K562 (cell line): ENCODE measurements around the gene FBXL4. TPM values are rescaled to one million over a fixed set of nuclear protein-coding genes. Genes with fewer than 3 reads are reported as not detected.

Experiments used
- ATAC-seq: fragments of 200-7000 bp; cut with Tn5 transposase; 3 replicates; pipeline ENCODE4 v1.9.1; 2020; ENCODE audit warnings: moderate library complexity
- BruUV-seq: library from RNA; stranded (reverse); fragments of 400-500 nt; replicated peaks from 2 replicates; lab custom pipeline; 2021; lab: Mats Ljungman, UMichigan
- CTCF ChIA-PET: fragments of 300-600 bp; formaldehyde crosslinking; extraction: SDS; loops from one replicate; lab custom pipeline; 2021; ENCODE audit warnings: low intra/inter-chr PET ratio; lab: Yijun Ruan, JAX
- POLR2A ChIA-PET: fragments of 300-600, 350-650 bp; sonication (Branson Sonifier 250); formaldehyde crosslinking; extraction: SDS; loops from one replicate; lab custom pipeline; 2021; ENCODE audit warnings: antibody characterized with exemption, inconsistent platforms; lab: Yijun Ruan, JAX
- DNase-seq, 4 experiments: peaks; one replicate each; pipeline versions ENCODE4 v3.0.0 to v3.0.0-alpha.2; 2011 to 2018; ENCODE audit warnings: low spot score in 3 of 4, mixed read lengths in 3 of 4; ENCODE audit errors: extremely low read depth in 1 of 4
- FAIRE-seq: peaks from 2 replicates; lab custom pipeline; 2011; peaks lifted over from hg19 to GRCh38; lab: Jason Lieb, UNC
- H2AFZ ChIP-seq: 2 replicates; pipeline ENCODE4 v1.6.0; 2011; ENCODE audit warnings: low read depth, low read length, control low read depth, inconsistent platforms
- H3K27ac ChIP-seq: fragments of 200-600 bp; 3 replicates; pipeline ENCODE4 v1.8.0; 2011; ENCODE audit warnings: low read depth, mild to moderate bottlenecking, control low read depth, inconsistent platforms, low read length, moderate library complexity, mixed read lengths; ENCODE audit errors: extremely low read depth
- H3K27me3 ChIP-seq, 2 experiments: fragments of 300-600 bp in 1 of 2; 2 replicates in 1 of 2; 3 replicates in 1 of 2; pipeline versions ENCODE4 v1.6.0 to v1.8.0; 2011; ENCODE audit warnings: inconsistent platforms in 2 of 2, low read length in 2 of 2, mild to moderate bottlenecking in 1 of 2, mixed read lengths in 1 of 2, moderate library complexity in 1 of 2; ENCODE audit not compliant: control insufficient read depth in 2 of 2, insufficient read depth in 2 of 2
- H3K36me3 ChIP-seq: fragments of 300-600 bp; 3 replicates; pipeline ENCODE4 v1.8.0; 2011; ENCODE audit warnings: mild to moderate bottlenecking, low read length, inconsistent platforms; ENCODE audit not compliant: control insufficient read depth, insufficient read depth
- H3K4me1 ChIP-seq, 2 experiments: fragments of 200-600 bp in 1 of 2; replicated peaks in 1 of 2; 2 replicates in 1 of 2; 3 replicates in 1 of 2; pipeline versions ENCODE4 v1.5.1 to v1.8.0; 2011; ENCODE audit warnings: inconsistent platforms in 2 of 2, low read length in 2 of 2, mild to moderate bottlenecking in 1 of 2, mixed read lengths in 1 of 2, moderate library complexity in 1 of 2; ENCODE audit not compliant: control insufficient read depth in 2 of 2, insufficient read depth in 2 of 2
- H3K4me2 ChIP-seq: 2 replicates; pipeline ENCODE4 v1.6.1; 2011; ENCODE audit warnings: low read length, control low read depth, inconsistent platforms, mixed read lengths; ENCODE audit not compliant: insufficient read depth
- H3K4me3 ChIP-seq: fragments of 200-600 bp; sonication (generic), shearing (Covaris generic); 2 replicates; pipeline ENCODE4 v1.5.1; 2016; ENCODE audit warnings: control low read depth, inconsistent platforms
- H3K79me2 ChIP-seq: fragments of 200-600 bp; 3 replicates; pipeline ENCODE4 v1.8.0; 2011; ENCODE audit warnings: low read length, inconsistent platforms; ENCODE audit not compliant: control insufficient read depth, insufficient read depth
- H3K9ac ChIP-seq, 2 experiments: 2 replicates each; pipeline versions ENCODE4 v1.6.0 to v1.6.1; 2011; ENCODE audit warnings: low read depth in 2 of 2, low read length in 2 of 2, control low read depth in 1 of 2, inconsistent platforms in 1 of 2, mild to moderate bottlenecking in 1 of 2, mixed read lengths in 1 of 2; ENCODE audit not compliant: insufficient read depth in 1 of 2
- H3K9me1 ChIP-seq: one replicate; pipeline ENCODE4 v1.6.0; 2011; ENCODE audit warnings: inconsistent platforms, mild to moderate bottlenecking, low read length, moderate library complexity; ENCODE audit not compliant: control insufficient read depth, insufficient read depth
- H3K9me3 ChIP-seq: replicated peaks from 2 replicates; pipeline ENCODE4 v1.5.1; 2011; ENCODE audit warnings: low read depth, low read length, inconsistent platforms; ENCODE audit not compliant: control insufficient read depth, insufficient read depth
- H4K20me1 ChIP-seq: replicated peaks from 2 replicates; pipeline ENCODE4 v1.6.1; 2011; ENCODE audit warnings: low read length, inconsistent platforms, mixed read lengths; ENCODE audit not compliant: control insufficient read depth, insufficient read depth
- ARID3A ChIP-seq: IDR thresholded peaks from 2 replicates; pipeline ENCODE4 v1.6.1; 2012; ENCODE audit warnings: low read depth, low read length, improper control_type of control experiment, borderline replicate concordance
- ARNT ChIP-seq, 2 experiments: fragments of 450-650 bp; IDR thresholded peaks; 2 replicates each; pipeline ENCODE4 v1.6.1; 2016; ENCODE audit warnings: mild to moderate bottlenecking in 1 of 2
- BRF2 ChIP-seq: IDR thresholded peaks from 3 replicates; pipeline ENCODE4 v1.6.1; 2011; ENCODE audit warnings: borderline replicate concordance, mild to moderate bottlenecking; ENCODE audit not compliant: insufficient read length, insufficient read depth
- CBX3 ChIP-seq, 2 experiments: IDR thresholded peaks; 1 replicate in 1 of 2; 2 replicates in 1 of 2; pipeline ENCODE4 v1.6.1; 2012; ENCODE audit warnings: inconsistent platforms in 2 of 2, low read length in 2 of 2, borderline replicate concordance in 1 of 2, control low read depth in 1 of 2
- EP300 ChIP-seq: IDR thresholded peaks from 2 replicates; pipeline ENCODE4 v1.6.1; 2012; ENCODE audit warnings: low read length, improper control_type of control experiment
- FOSL1 ChIP-seq: fragments of 200-800 bp; sonication (Bioruptor generic); conservative IDR thresholded peaks from 2 replicates; pipeline ENCODE4 v1.6.1; 2016; ENCODE audit warnings: missing genetic modification characterization, missing compliant biosample characterization
- HDAC8 ChIP-seq: fragments of 450-650 bp; IDR thresholded peaks from 2 replicates; pipeline ENCODE4 v1.6.1; 2016; ENCODE audit warnings: mild to moderate bottlenecking, missing genetic modification characterization, moderate library complexity, missing compliant biosample characterization
- IRF2 ChIP-seq: sonication (generic); formaldehyde crosslinking; IDR thresholded peaks from 2 replicates; pipeline ENCODE4 v1.8.1; 2022; ENCODE audit warnings: mild to moderate bottlenecking, missing genetic modification reagents
- MED1 ChIP-seq: sonication (generic); formaldehyde crosslinking; IDR thresholded peaks from 2 replicates; pipeline ENCODE4 v1.8.1; 2023; ENCODE audit warnings: missing genetic modification reagents, borderline replicate concordance
- RBM25 ChIP-seq: fragments of 200-400 bp; formaldehyde crosslinking; IDR thresholded peaks from 2 replicates; pipeline ENCODE4 v1.6.1; 2018; ENCODE audit warnings: low read length, low read depth, moderate library complexity; ENCODE audit not compliant: severe bottlenecking
- TRIM28 ChIP-seq: fragments of 450-650 bp; IDR thresholded peaks from 2 replicates; pipeline ENCODE4 v1.6.1; 2017
- ZC3H11A ChIP-seq: IDR thresholded peaks from 2 replicates; pipeline ENCODE4 v1.6.1; 2012; ENCODE audit warnings: low read depth, low read length, improper control_type of control experiment
- WGBS: fragments of 100-300 bp; shearing (Covaris generic); methylation state at CpG from one replicate; pipeline ENCODE4 v1.1.6; 2016; ENCODE audit warnings: low coverage, mixed read lengths; ENCODE audit not compliant: insufficient coverage; ENCODE audit errors: missing lambda C conversion rate; 5-methylcytosine and 5-hydroxymethylcytosine counted together
- in situ Hi-C: fragments of 300-500 bp; cut with MboI; formaldehyde crosslinking; loops from 4 replicates; pipeline ENCODE4 v1.15.0; 2018; ENCODE audit warnings: inconsistent platforms, mixed read lengths
- intact Hi-C: fragments of 100-400 bp; cut with micrococcal nuclease; formaldehyde crosslinking; loops from 2 replicates; pipeline ENCODE4 v1.14.2; 2022
- polyA plus RNA-seq, 8 experiments: library from polyadenylated mRNA; depleted of rRNA in 4 of 8; stranded (reverse) in 5 of 8; unstranded in 3 of 8; fragments of >200 nt; fragmentation: Nextera tagmentation in 2 of 8; fragmentation: Illumina TruSeq in 1 of 8; extraction: Ambion mirVana in 2 of 8; extraction: Trizol in 1 of 8; gene quantifications; 2 replicates each; pipeline versions ENCODE4 v1.2.1 to v1.2.3, GENCODE V29; 2011 to 2014; ENCODE audit warnings: inconsistent platforms in 1 of 8, missing spikeins in 1 of 8
- total RNA-seq, 7 experiments: library from RNA; depleted of rRNA in 6 of 7; stranded (reverse); fragments of >200 nt in 6 of 7; fragmentation: Illumina TruSeq in 2 of 7; extraction: Trizol in 2 of 7; gene quantifications; 2 replicates each; pipeline versions ENCODE4 v1.2.1 to v1.2.3, GENCODE V29; 2011 to 2021; ENCODE audit warnings: low replicate concordance in 1 of 7
- TF ChIP-seq, protein P1 (sequence below): fragments of 450-650 bp; IDR thresholded peaks from 2 replicates; pipeline ENCODE4 v1.6.1; 2016; ENCODE audit warnings: mild to moderate bottlenecking
- TF ChIP-seq, protein P2 (sequence below): fragments of 250-450 bp; sonication (Bioruptor Pico); IDR thresholded peaks from 2 replicates; pipeline ENCODE4 v1.5.0; 2021; ENCODE audit warnings: mild to moderate bottlenecking, moderate library complexity

The FBXL4 gene
- total and polyA plus RNA-seq, 9 of the 15 experiments (the other 6 are each of a cell fraction or from before 2014, with no cell fraction given): 4.2 to 23.1 (median 7.7) TPM

DNA sequence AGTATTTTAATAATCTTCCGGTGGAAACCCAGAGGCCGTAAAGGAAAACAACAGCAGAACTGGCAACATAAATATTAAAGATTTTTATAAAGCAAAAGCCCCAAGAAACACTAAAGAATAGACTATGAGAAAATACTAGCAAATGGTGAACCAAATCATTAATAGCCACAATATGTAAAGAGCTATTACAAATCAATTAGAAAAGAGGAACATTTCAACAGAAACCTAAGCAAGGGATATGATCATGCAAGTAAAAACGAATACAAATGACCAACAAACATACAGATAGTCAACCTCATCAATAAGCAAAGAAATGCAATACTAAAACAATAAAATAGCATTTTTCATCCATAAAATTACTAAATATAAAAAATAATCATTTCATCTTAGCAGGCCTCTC, 3.6 kb downstream of the FBXL4 start:
- ChIA-PET POLR2A (interaction anchor here (0.6 kb wide), 1 partner anchor 38 kb away, joined by 3 read pairs; no protein-coding TSS in a partner anchor), CTCF (no interaction called here)
- no peak overlapping the region for H3K9ac ChIP-seq
- intact Hi-C loops: no loop called here
- DNase-seq (no peak), FAIRE-seq (no peak), ATAC-seq (no peak)
- H2AFZ ChIP-seq: no peak overlapping the region
- in situ Hi-C loops: no loop called here
- no peak overlapping the region for H3K27ac ChIP-seq
- H3K79me2 ChIP-seq: peaks cover 76% of the 10 kb centered on the region
- peaks cover 4 to 17% of the 10 kb centered on the region in 2 experiments for H3K4me1 ChIP-seq
- no peaks in the 10 kb centered on the region for H4K20me1 ChIP-seq
- no peak overlapping the region for H3K4me3 ChIP-seq
- no peak overlapping the region for H3K4me2 ChIP-seq
- H3K9me1 ChIP-seq: no peaks in the 10 kb centered on the region
- 91% methylated on average over 3 of the region's 3 CpGs for WGBS
- H3K36me3 ChIP-seq: no peaks in the 10 kb centered on the region
- no TSS peak for BruUV-seq
- no peaks in the 10 kb centered on the region for H3K27me3 ChIP-seq
- H3K9me3 ChIP-seq: peaks cover 5% of the 10 kb centered on the region; the same call in 1 of the 2 replicates
- TF ChIP-seq, protein P1, sequence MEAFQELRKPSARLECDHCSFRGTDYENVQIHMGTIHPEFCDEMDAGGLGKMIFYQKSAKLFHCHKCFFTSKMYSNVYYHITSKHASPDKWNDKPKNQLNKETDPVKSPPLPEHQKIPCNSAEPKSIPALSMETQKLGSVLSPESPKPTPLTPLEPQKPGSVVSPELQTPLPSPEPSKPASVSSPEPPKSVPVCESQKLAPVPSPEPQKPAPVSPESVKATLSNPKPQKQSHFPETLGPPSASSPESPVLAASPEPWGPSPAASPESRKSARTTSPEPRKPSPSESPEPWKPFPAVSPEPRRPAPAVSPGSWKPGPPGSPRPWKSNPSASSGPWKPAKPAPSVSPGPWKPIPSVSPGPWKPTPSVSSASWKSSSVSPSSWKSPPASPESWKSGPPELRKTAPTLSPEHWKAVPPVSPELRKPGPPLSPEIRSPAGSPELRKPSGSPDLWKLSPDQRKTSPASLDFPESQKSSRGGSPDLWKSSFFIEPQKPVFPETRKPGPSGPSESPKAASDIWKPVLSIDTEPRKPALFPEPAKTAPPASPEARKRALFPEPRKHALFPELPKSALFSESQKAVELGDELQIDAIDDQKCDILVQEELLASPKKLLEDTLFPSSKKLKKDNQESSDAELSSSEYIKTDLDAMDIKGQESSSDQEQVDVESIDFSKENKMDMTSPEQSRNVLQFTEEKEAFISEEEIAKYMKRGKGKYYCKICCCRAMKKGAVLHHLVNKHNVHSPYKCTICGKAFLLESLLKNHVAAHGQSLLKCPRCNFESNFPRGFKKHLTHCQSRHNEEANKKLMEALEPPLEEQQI: peak; percentile 93
- TF ChIP-seq BRF2: no peak
- TF ChIP-seq, protein P2, sequence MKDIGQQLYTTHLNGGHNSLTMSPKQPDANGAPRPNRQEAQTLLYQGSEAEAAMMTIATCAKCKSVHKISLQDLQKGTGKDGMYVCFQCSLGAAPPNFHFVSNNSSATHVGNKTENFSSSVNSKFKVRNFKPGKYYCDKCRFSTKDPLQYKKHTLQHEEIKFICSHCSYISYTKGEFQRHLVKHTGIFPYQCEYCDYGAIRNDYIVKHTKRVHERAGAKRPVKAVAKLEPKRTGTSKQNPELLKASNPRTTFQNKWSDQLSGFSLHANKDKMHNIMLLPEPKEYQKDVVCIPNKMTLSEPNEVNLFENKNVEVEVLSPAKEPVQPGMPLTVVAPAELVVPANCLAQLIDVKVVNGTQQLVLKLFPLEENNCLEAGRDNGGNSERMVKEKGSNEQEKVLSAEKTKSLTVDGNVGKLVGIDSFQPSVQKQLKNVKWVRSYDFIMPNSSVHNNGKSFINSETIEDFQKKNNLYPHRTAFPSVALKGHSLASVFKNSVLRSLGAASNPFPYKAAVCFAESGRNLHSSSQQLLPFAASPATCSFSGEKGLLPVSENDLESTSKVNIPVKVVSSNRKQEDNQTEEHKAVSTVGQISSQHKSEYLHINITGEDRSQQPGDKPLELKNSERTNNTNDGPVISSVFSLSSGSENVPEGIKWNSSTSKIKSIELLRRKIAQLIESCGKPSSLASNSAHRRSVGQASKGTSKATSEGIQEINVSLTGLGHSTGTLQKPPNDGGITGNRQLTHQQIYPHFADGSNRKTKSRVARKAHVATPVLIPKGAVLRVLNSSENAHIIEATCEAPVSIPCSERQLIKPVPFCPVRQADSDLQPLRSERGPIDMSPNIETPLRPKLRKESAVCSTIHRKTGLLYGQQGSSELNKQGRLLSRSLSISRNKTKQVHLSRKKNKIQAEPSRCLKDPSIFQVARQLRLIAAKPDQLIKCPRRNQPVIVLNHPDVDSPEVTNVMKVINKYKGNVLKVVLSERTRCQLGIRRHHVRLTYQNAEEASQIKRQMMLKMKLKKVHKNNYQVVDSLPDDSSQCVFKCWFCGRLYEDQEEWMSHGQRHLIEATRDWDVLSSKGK (CRISPR knock-in tag): no peak
- no peak for TF ChIP-seq MED1 (CRISPR knock-in tag)
- TF ChIP-seq ZC3H11A: no peak
- TF ChIP-seq ARID3A: no peak
- TF ChIP-seq IRF2 (CRISPR knock-in tag): no peak
- TF ChIP-seq RBM25: peak; percentile 73
- TF ChIP-seq HDAC8 (tag): no peak
- no peak for TF ChIP-seq TRIM28
- peak in 1 of 2 experiments; percentile 43; a peak in 1 of 3 replicates for TF ChIP-seq CBX3 (IDR thresholded peaks at IDR 0.05; ENCODE audit: borderline replicate concordance in 1 of 2, low read length in 2 of 2)
- TF ChIP-seq ARNT (IDR thresholded peaks at IDR 0.05): peak in 1 of 2 experiments; percentile 41; a peak in 1 of 4 replicates
- TF ChIP-seq FOSL1: no peak
- no peak for TF ChIP-seq EP300
